Neutrophil (primary cell): ENCODE results near the gene TXLNB.
"Not testable (repeated sequence)": the region's sequence is repeated elsewhere in the genome, so short reads cannot be mapped to it uniquely, and the experiment has no call there.

ENCODE experiments used
- H3K27ac ChIP-seq: fragments of 200-600 bp; sonication (generic); 2 replicates; pipeline ENCODE4 v1.5.1; 2016; ENCODE audit warnings: mild to moderate bottlenecking, moderate library complexity
- H3K27me3 ChIP-seq: fragments of 200-600 bp; sonication (generic); 2 replicates; pipeline ENCODE4 v1.6.0; 2016; ENCODE audit warnings: mild to moderate bottlenecking
- H3K36me3 ChIP-seq: fragments of 200-600 bp; sonication (generic); 2 replicates; pipeline ENCODE4 v1.5.1; 2017
- H3K4me1 ChIP-seq, 2 experiments: fragments of 200-600 bp in 1 of 2; sonication (generic) in 1 of 2; 1 replicate in 1 of 2; 2 replicates in 1 of 2; pipeline versions ENCODE4 v1.5.1 to v1.6.1; 2013 to 2016; ENCODE audit warnings: low read depth in 1 of 2, low read length in 1 of 2, mild to moderate bottlenecking in 1 of 2, moderate library complexity in 1 of 2; ENCODE audit not compliant: control insufficient read depth in 1 of 2, insufficient read depth in 1 of 2
- H3K4me3 ChIP-seq, 2 experiments: fragments of 200-600 bp in 1 of 2; sonication (generic) in 1 of 2; 1 replicate in 1 of 2; 2 replicates in 1 of 2; pipeline ENCODE4 v1.5.1; 2013 to 2016; ENCODE audit warnings: low read depth in 1 of 2, low read length in 1 of 2, mild to moderate bottlenecking in 1 of 2, moderate library complexity in 1 of 2
- H3K9me3 ChIP-seq: fragments of 200-600 bp; sonication (generic); 2 replicates; pipeline ENCODE4 v1.5.1; 2016
- TF ChIP-seq, protein P1 (sequence below): fragments of 200-600 bp; sonication (generic); IDR thresholded peaks from 2 replicates; pipeline ENCODE4 v1.5.1; 2016; ENCODE audit warnings: antibody characterized with exemption

Gene TXLNB

DNA sequence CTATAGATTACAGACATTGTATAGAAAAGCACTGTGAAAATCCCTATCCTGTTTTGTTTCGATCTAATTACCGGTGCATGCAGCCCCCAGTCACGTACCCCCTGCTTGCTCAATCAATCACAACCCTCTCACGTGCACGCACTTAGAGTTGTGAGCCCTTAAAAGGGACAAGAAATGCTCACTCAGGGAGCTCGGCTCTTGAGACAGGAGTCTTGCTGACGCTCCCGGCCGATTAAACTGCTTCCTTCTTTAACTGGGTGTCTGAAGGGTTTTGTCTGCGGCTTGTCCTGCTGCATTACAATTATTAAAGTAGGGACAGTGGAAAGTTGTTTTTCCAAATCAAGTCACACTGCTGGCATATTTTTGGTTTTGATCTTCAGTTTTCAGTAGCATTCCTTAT lies 2.6 kb downstream of the TXLNB start:
- Histone ChIP-seq H3K36me3 (no peaks in the 10 kb centered on the region), H3K4me1 (peaks cover 24 to 26% of the 10 kb centered on the region in 2 experiments)

DNA sequence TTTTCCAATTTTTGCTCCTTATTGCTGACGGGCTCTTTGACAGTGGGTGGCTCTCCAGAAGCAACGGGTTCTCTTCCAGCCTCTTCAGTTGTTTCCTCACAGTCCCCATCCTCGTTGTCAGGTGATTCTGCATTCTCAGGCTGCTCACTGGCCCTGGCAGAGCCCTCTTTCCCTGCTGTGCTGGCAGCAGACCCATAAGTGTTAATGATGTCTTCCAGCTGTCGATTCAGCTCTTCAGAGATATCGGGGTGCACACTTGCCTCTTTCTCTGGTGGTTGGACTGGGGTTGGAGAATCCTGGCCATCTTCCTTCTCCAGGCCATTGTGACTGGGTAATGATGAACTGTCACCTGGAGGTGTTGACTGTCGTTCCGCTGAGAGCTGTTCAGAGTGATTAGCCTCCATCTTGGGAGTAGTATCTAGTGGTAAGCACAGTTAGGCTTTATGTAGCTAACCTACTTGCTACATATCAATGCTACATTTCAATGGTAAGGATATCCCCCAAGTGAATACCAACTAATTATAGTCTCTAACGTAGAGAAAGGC lies 3.2 kb downstream of the TXLNB start:
- TF ChIP-seq, protein P1, sequence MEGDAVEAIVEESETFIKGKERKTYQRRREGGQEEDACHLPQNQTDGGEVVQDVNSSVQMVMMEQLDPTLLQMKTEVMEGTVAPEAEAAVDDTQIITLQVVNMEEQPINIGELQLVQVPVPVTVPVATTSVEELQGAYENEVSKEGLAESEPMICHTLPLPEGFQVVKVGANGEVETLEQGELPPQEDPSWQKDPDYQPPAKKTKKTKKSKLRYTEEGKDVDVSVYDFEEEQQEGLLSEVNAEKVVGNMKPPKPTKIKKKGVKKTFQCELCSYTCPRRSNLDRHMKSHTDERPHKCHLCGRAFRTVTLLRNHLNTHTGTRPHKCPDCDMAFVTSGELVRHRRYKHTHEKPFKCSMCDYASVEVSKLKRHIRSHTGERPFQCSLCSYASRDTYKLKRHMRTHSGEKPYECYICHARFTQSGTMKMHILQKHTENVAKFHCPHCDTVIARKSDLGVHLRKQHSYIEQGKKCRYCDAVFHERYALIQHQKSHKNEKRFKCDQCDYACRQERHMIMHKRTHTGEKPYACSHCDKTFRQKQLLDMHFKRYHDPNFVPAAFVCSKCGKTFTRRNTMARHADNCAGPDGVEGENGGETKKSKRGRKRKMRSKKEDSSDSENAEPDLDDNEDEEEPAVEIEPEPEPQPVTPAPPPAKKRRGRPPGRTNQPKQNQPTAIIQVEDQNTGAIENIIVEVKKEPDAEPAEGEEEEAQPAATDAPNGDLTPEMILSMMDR, result no peak
- Histone ChIP-seq H3K36me3 (no peaks in the 10 kb centered on the region), H3K4me1 (peaks cover 24 to 26% of the 10 kb centered on the region in 2 experiments), H3K4me3 (no peak overlapping the region), H3K27me3 (no peaks in the 10 kb centered on the region), H3K9me3 (no peaks in the 10 kb centered on the region), H3K27ac (no peak overlapping the region)

More for the DNA sequence above, 2.6 kb downstream of the TXLNB start:
- TF ChIP-seq, protein P1, result no peak
- Histone ChIP-seq H3K9me3 (no peaks in the 10 kb centered on the region), H3K27me3 (no peaks in the 10 kb centered on the region), H3K27ac (no peak overlapping the region), H3K4me3 (no peak overlapping the region)

DNA sequence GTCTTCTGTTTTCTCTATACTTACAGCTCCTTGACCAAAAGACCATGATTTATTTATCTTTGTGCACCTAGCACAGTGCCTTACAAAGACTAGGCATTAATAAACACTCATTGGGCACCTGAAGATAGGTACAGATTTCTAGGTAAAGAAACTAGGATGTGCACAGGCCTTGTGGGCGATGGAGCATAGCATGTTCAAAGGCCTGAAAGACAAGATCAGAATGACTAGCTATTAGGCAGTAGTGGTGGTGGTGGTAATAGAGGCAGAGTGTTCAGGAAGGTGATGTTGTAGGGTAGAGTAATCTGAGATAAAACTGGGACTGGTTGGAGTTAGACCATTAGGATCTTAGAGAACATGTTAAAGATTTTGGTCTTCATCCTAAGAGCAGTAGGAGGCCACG lies 3.9 kb downstream of the TXLNB start:
- Histone ChIP-seq H3K4me3 (no peak overlapping the region), H3K27me3 (no peaks in the 10 kb centered on the region), H3K27ac (no peak overlapping the region), H3K4me1 (peaks cover 24 to 26% of the 10 kb centered on the region in 2 experiments), H3K9me3 (no peaks in the 10 kb centered on the region), H3K36me3 (no peaks in the 10 kb centered on the region)
- TF ChIP-seq, protein P1, result no peak

DNA sequence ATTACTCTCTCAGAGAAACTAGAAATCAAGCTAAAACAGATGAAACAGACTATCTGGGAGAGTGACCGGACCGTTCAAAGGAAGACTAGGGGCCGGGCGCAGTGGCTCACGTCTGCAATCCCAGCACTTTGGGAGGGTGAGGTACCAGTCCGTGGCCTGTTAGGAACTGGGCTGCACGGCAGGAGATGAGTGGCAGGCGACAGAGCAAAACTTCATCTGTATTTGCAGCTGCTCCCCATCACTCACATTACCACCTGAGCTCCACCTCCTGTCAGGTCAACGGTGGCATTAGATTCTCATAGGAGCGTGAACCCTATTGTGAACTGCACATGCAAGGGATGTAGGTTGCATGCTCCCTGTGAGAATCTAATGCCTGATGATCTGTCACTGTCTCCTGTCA lies 5.4 kb downstream of the TXLNB start:
- peaks cover 12 to 16% of the 10 kb centered on the region in 2 experiments for H3K4me1 ChIP-seq
- not testable (repeated sequence) for H3K27ac ChIP-seq, H3K36me3 ChIP-seq, H3K27me3 ChIP-seq, H3K9me3 ChIP-seq, H3K4me3 ChIP-seq

DNA sequence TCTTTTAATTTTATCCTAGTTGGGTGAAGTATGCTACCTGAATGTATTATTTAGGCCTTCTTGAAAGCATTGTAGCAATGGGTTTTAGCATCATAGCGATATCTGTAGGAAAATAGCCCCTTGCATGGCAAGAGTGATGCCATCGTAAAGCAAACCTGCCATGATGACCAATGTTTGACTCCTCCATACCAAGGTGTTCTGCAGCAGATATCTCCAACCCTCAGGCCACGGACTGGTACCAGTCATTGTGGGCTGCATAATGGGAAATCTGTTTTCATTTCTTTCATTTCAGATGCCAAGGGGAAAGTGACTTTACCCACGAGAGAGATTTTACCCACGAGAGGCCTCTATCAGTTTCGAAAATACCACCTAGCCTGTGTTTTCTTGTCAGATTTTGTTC lies 6.2 kb downstream of the TXLNB start:
- H3K36me3 ChIP-seq, result no peaks in the 10 kb centered on the region
- no peak overlapping the region for H3K27ac ChIP-seq
- H3K4me1 ChIP-seq, result peaks cover 4 to 7% of the 10 kb centered on the region in 2 experiments
- no peaks in the 10 kb centered on the region for H3K27me3 ChIP-seq
- no peak overlapping the region for H3K4me3 ChIP-seq
- TF ChIP-seq, protein P1, result no peak
- no peaks in the 10 kb centered on the region for H3K9me3 ChIP-seq

DNA sequence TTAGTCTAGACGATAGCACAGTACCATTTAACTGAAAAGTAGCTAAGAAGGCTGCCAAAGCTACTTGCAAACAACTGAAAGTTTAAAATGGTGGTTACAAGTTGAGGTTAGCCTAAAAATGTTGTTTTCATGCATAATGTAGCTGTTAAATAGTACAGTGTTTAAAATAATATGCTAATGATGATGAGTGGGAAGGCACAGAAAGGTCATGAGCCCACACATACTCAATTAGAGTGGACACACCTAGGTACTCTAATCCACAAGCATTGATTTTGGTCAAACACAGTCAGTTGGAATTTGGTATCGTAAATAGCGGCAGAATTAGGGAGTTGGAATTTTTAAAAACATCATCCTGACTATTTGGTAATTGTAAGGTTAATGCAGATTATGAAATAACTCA lies 7.0 kb downstream of the TXLNB start:
- TF ChIP-seq, protein P1, result no peak
- Histone ChIP-seq H3K27me3 (no peaks in the 10 kb centered on the region), H3K27ac (no peak overlapping the region)

More for the DNA sequence above, 7.0 kb downstream of the TXLNB start:
- Histone ChIP-seq H3K4me3 (no peak overlapping the region), H3K4me1 (peaks cover 5 to 7% of the 10 kb centered on the region in 2 experiments), H3K9me3 (no peaks in the 10 kb centered on the region), H3K36me3 (no peaks in the 10 kb centered on the region)
